K562 (cell line): ENCODE data around the gene MAPKAPK2. TPM values are rescaled to one million over a fixed set of nuclear protein-coding genes. Genes with fewer than 3 reads are reported as not detected.
A peak's percentile ranks its signal among the peaks of the same experiment; 100 is the strongest.

ENCODE experiments used
- CTBP1 ChIP-seq: fragments of 450-650 bp; IDR thresholded peaks from 2 replicates; pipeline ENCODE4 v1.6.1; 2016; ENCODE audit warnings: borderline replicate concordance
- GTF2F1 ChIP-seq: IDR thresholded peaks from 2 replicates; pipeline ENCODE4 v1.6.1; 2011; ENCODE audit warnings: low read depth, low read length, improper control_type of control experiment
- HCFC1 ChIP-seq: IDR thresholded peaks from 2 replicates; pipeline ENCODE4 v1.6.1; 2012; ENCODE audit warnings: low read depth, low read length, improper control_type of control experiment
- HES1 ChIP-seq: fragments of 450-650 bp; IDR thresholded peaks from 2 replicates; pipeline ENCODE4 v1.6.1; 2016; ENCODE audit warnings: low read depth, mild to moderate bottlenecking, moderate library complexity
- IRF1 ChIP-seq: sonication (generic); formaldehyde crosslinking; IDR thresholded peaks from 2 replicates; pipeline ENCODE4 v1.8.0; 2022; ENCODE audit warnings: missing genetic modification reagents, mild to moderate bottlenecking, borderline replicate concordance
- L3MBTL2 ChIP-seq: fragments of 450-650 bp; IDR thresholded peaks from 2 replicates; pipeline ENCODE4 v1.6.1; 2016; ENCODE audit warnings: mild to moderate bottlenecking, moderate library complexity
- MBD1 ChIP-seq: fragments of 250-450 bp; sonication (Bioruptor Pico); IDR thresholded peaks from 2 replicates; pipeline ENCODE4 v1.8.0; 2022; ENCODE audit warnings: inconsistent platforms
- POLR3A ChIP-seq: IDR thresholded peaks from 2 replicates; pipeline ENCODE4 v1.6.1; 2011; ENCODE audit warnings: borderline replicate concordance, mild to moderate bottlenecking, moderate library complexity; ENCODE audit not compliant: insufficient read length, insufficient read depth; ENCODE audit errors: extremely low read depth
- RBM14 ChIP-seq: fragments of 200-400 bp; formaldehyde crosslinking; IDR thresholded peaks from 2 replicates; pipeline ENCODE4 v1.6.1; 2018; ENCODE audit warnings: low read depth, mild to moderate bottlenecking, low read length, moderate library complexity, borderline replicate concordance; ENCODE audit not compliant: insufficient read depth
- SMARCA4 ChIP-seq: fragments of 450-650 bp; IDR thresholded peaks from 2 replicates; pipeline ENCODE4 v1.6.1; 2016
- ZNF318 ChIP-seq, 2 experiments: fragments of 450-650 bp; IDR thresholded peaks; 2 replicates each; pipeline ENCODE4 v1.6.1; 2016; ENCODE audit warnings: mild to moderate bottlenecking in 2 of 2, borderline replicate concordance in 1 of 2, low read depth in 1 of 2, moderate library complexity in 1 of 2
- ZNF347 ChIP-seq: fragments of 450-650 bp; formaldehyde crosslinking; IDR thresholded peaks from 2 replicates; pipeline ENCODE4 v1.4.0; 2020; ENCODE audit warnings: low read depth, mild to moderate bottlenecking, moderate library complexity
- ZNF395 ChIP-seq: fragments of 200-800 bp; sonication (Bioruptor generic); IDR thresholded peaks from 2 replicates; pipeline ENCODE4 v1.6.1; 2017; ENCODE audit warnings: missing genetic modification characterization, missing compliant biosample characterization
- ZNF695 ChIP-seq: fragments of 450-650 bp; formaldehyde crosslinking; IDR thresholded peaks from 2 replicates; pipeline ENCODE4 v1.4.0; 2020; ENCODE audit warnings: mild to moderate bottlenecking, moderate library complexity
- polyA plus RNA-seq, 8 experiments: library from polyadenylated mRNA; depleted of rRNA in 4 of 8; stranded (reverse) in 5 of 8; unstranded in 3 of 8; fragments of >200 nt; fragmentation: Nextera tagmentation in 2 of 8; fragmentation: Illumina TruSeq in 1 of 8; extraction: Ambion mirVana in 2 of 8; extraction: Trizol in 1 of 8; gene quantifications; 2 replicates each; pipeline versions ENCODE4 v1.2.1 to v1.2.3, GENCODE V29; 2011 to 2014; ENCODE audit warnings: inconsistent platforms in 1 of 8, missing spikeins in 1 of 8
- total RNA-seq, 7 experiments: library from RNA; depleted of rRNA in 6 of 7; stranded (reverse); fragments of >200 nt in 6 of 7; fragmentation: Illumina TruSeq in 2 of 7; extraction: Trizol in 2 of 7; gene quantifications; 2 replicates each; pipeline versions ENCODE4 v1.2.1 to v1.2.3, GENCODE V29; 2011 to 2021; ENCODE audit warnings: low replicate concordance in 1 of 7

The MAPKAPK2 gene
- total and polyA plus RNA-seq, 9 of the 15 experiments (the other 6 are each of a cell fraction or from before 2014, with no cell fraction given), result 0.63 to 94.2 (median 52.1) TPM

- no peak for TF ChIP-seq ZNF318 (IDR thresholded peaks at IDR 0.05; ENCODE audit: borderline replicate concordance in 1 of 2, low read depth in 1 of 2)
- no peak for TF ChIP-seq ZNF695 (CRISPR knock-in tag)
- TF ChIP-seq ZNF395 (CRISPR knock-in tag), result 0 out of 2 replicates have a peak, but pooled peaks have one; percentile 15
- TF ChIP-seq POLR3A, result no peak
- TF ChIP-seq SMARCA4, result no peak
- TF ChIP-seq RBM14, result no peak
- TF ChIP-seq L3MBTL2, result peak; percentile 61
- no peak for TF ChIP-seq GTF2F1
- TF ChIP-seq ZNF347 (CRISPR knock-in tag), result no peak
- 0 out of 2 replicates have a peak, but pooled peaks have one; percentile 13 for TF ChIP-seq HES1
- no peak for TF ChIP-seq IRF1 (CRISPR knock-in tag)
- peak; percentile 29; the same call in 1 of the 2 replicates for TF ChIP-seq CTBP1
- no peak for TF ChIP-seq HCFC1
- no peak for TF ChIP-seq MBD1
Observed at GRCh38 chr1:206685769-206686477, 1.2 kb downstream of the MAPKAPK2 start (continued).
